ENCODE results near the gene PYY. TPM values are rescaled to one million over a fixed set of nuclear protein-coding genes. Genes with fewer than 3 reads are reported as not detected.
"Not testable (repeated sequence)": the region's sequence is repeated elsewhere in the genome, so short reads cannot be mapped to it uniquely, and the experiment has no call there.

PYY gene
- total RNA-seq, 2 experiments from 2014 or later, result not detected

GRCh38 chr17:43950554-43950953 is 3.2 kb downstream of the PYY start:
- no peaks in the 10 kb centered on the region for H3K9me3 Mint-ChIP-seq
- peaks cover 9% of the 10 kb centered on the region for H3K4me1 Mint-ChIP-seq
- no peak overlapping the region for H3K27ac Mint-ChIP-seq
- no peaks in the 10 kb centered on the region for H3K36me3 Mint-ChIP-seq
- no peak for DNase-seq
- ATAC-seq (ENCODE audit: low read depth), result no peak
- POLR2A ChIA-PET, result no interaction called here
- H3K4me3 Mint-ChIP-seq, result no peak overlapping the region
- peaks cover 44% of the 10 kb centered on the region for H3K27me3 Mint-ChIP-seq

GRCh38 chr17:43949781-43950180 is 4.0 kb downstream of the PYY start:
- POLR2A ChIA-PET, result no interaction called here
- Mint-ChIP-seq H3K36me3 (no peaks in the 10 kb centered on the region), H3K4me3 (no peak overlapping the region), H3K9me3 (no peaks in the 10 kb centered on the region), H3K4me1 (peaks cover 13% of the 10 kb centered on the region), H3K27ac (no peak overlapping the region), H3K27me3 (peaks cover 43% of the 10 kb centered on the region)
- no peak for ATAC-seq (ENCODE audit: low read depth)
- no peak for DNase-seq

DNA sequence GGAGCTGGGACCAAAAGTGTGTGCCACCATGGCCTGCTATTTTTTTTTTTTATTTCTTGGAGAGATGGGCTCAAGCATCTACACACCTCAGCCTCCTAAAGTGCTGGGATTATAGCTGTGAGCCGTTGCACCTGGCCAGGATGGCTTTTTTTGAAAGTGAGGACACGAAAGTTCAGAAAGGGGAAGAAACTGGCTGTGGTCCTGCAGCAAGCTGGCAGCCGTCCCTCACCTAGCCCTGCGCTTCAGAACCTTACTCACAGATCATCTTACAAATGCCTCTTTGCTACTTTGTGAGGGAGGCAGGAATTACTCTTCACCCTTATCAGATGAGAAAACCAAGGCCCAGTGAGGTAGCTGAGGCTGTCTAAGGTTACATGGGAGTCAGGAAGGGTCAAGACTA is 7.0 kb downstream of the PYY start:
- Mint-ChIP-seq H3K27me3 (peaks cover 22% of the 10 kb centered on the region), H3K36me3 (no peaks in the 10 kb centered on the region), H3K9me3 (no peaks in the 10 kb centered on the region), H3K27ac (no peak overlapping the region), H3K4me1 (peaks cover 18% of the 10 kb centered on the region), H3K4me3 (no peak overlapping the region)
- DNase-seq, result no peak
- ATAC-seq (ENCODE audit: low read depth), result no peak
- POLR2A ChIA-PET, result interaction anchor here (0.7 kb wide), 1 partner anchor 77 kb away, joined by 3 read pairs; no protein-coding TSS in a partner anchor

GRCh38 chr17:43945074-43945829 is 8.5 kb downstream of the PYY start:
- H3K4me3 Mint-ChIP-seq, result no peak overlapping the region
- ATAC-seq (ENCODE audit: low read depth) (no peak), DNase-seq (no peak)
- peaks cover 18% of the 10 kb centered on the region for H3K4me1 Mint-ChIP-seq
- no peaks in the 10 kb centered on the region for H3K9me3 Mint-ChIP-seq
- no peaks in the 10 kb centered on the region for H3K36me3 Mint-ChIP-seq
- POLR2A ChIA-PET, result no interaction called here
- no peak overlapping the region for H3K27ac Mint-ChIP-seq
- peaks cover 10% of the 10 kb centered on the region for H3K27me3 Mint-ChIP-seq

DNA sequence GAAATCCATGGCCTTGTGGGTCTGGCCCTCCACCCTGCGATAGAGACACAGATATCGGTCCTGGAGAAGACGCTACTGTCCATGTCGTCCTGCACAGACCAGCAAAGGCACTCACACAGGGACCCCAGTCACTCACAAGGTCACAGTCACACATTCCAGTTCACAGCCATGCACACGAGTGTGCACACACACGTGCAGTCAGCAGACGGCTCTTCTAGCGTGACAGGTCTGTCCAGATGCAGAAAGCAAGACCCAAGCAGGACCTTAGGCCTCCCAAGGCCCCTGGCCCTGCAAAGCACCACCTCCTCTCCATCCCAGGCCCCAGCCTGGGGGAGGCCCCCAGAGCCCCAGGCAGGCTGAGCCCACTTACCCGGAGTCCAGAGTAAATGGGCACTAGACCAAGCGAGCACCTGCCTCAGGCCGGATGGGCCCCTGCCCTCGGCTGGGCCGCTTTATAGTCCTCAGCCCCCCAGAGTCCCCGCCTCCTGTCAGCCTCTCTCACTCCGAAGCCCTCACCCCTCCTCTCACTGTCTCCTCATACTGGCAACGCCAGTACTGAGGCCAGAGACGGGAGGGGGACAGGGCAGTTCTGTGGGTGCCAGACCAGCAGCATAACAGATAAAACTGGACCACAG is 11.6 kb downstream of the PYY start, which contains the start of gene PPY:
Gene PPY, minus strand, starts transcription at position 426 of the 635 bp plus-strand sequence. CDS start 822 bp downstream, outside the sequence.
- POLR2A ChIA-PET, result interaction anchor here (0.9 kb wide), 1 partner anchor 55 kb away, joined by 3 read pairs; no protein-coding TSS in a partner anchor
- Mint-ChIP-seq H3K27me3 (peaks cover 16% of the 10 kb centered on the region), H3K27ac (no peak within 1 kb of the TSS), H3K9me3 (no peaks in the 10 kb centered on the region), H3K4me3 (no peak within 1 kb of the TSS), H3K36me3 (no peaks in the 10 kb centered on the region), H3K4me1 (peaks cover 21% of the 10 kb centered on the region)
- no peak for DNase-seq
- no peak for ATAC-seq (ENCODE audit: low read depth)

- Mint-ChIP-seq H3K4me3 (no peak overlapping the region), H3K4me1 (peaks cover 16% of the 10 kb centered on the region), H3K36me3 (no peaks in the 10 kb centered on the region), H3K27me3 (peaks cover 19% of the 10 kb centered on the region), H3K9me3 (no peaks in the 10 kb centered on the region), H3K27ac (no peak overlapping the region)
- POLR2A ChIA-PET, result no interaction called here
- no peak for ATAC-seq (ENCODE audit: low read depth)
- DNase-seq, result no peak
These were observed 13.1 kb downstream of the PYY start for GRCh38 chr17:43940630-43941029.

DNA sequence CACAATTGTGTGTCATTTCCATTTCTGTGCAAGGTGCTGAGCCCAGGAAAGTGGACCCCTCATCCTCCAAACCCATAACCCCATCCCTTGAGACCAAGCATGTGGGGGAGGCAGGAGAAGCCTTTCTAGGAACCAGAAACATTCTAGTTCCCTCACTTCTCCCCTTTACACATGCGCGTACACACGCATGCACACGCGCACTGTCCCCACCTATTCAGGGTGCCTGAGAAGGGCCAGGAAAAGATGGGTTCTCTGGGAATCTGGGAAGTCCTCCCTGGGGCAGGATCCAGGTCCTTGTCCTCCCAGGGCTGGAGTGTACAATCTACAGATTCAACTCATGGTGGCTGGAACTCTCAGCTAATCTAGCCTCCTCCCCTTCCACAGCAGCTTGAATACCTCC is 13.9 kb downstream of the PYY start:
- Mint-ChIP-seq H3K36me3 (no peaks in the 10 kb centered on the region), H3K4me1 (peaks cover 13% of the 10 kb centered on the region), H3K9me3 (no peaks in the 10 kb centered on the region), H3K27ac (no peak overlapping the region), H3K4me3 (no peak overlapping the region), H3K27me3 (peaks cover 19% of the 10 kb centered on the region)
- ATAC-seq (ENCODE audit: low read depth) (no peak), DNase-seq (no peak)
- POLR2A ChIA-PET, result no interaction called here

DNA sequence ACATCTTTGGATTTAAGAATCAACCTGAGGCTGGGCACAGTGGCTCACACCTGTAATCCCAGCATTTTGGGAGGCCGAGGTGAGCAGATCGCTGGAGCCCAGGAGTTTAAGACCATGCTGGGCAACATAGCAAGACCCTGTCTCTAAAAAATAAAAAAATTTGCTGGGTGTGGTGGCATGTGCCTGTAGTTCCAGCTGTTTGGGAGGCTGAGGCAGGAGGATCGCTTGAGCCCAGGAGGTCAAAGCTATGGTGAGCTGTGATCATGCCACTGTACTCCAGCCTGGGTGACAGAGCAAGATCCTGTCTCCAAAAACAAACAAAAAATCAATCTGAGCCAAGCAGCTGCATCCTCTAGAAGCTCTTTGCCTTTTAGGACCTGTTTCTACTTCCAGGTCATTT is 14.3 kb downstream of the PYY start:
- ATAC-seq (ENCODE audit: low read depth); DNase-seq; H3K4me3 Mint-ChIP-seq; H3K27ac Mint-ChIP-seq; H3K36me3 Mint-ChIP-seq; H3K9me3 Mint-ChIP-seq; POLR2A ChIA-PET: not testable (repeated sequence)
- peaks cover 19% of the 10 kb centered on the region for H3K27me3 Mint-ChIP-seq
- peaks cover 12% of the 10 kb centered on the region for H3K4me1 Mint-ChIP-seq

GRCh38 chr17:43938838-43939182 is 14.9 kb downstream of the PYY start:
- Mint-ChIP-seq H3K4me1 (peaks cover 7% of the 10 kb centered on the region), H3K27ac (no peak overlapping the region), H3K36me3 (no peaks in the 10 kb centered on the region), H3K27me3 (peaks cover 19% of the 10 kb centered on the region), H3K4me3 (no peak overlapping the region), H3K9me3 (no peaks in the 10 kb centered on the region)
- DNase-seq (no peak), ATAC-seq (ENCODE audit: low read depth) (no peak)
- POLR2A ChIA-PET, result interaction anchor here (0.8 kb wide), 1 partner anchor 22 kb away, joined by 3 read pairs; no protein-coding TSS in a partner anchor

DNA sequence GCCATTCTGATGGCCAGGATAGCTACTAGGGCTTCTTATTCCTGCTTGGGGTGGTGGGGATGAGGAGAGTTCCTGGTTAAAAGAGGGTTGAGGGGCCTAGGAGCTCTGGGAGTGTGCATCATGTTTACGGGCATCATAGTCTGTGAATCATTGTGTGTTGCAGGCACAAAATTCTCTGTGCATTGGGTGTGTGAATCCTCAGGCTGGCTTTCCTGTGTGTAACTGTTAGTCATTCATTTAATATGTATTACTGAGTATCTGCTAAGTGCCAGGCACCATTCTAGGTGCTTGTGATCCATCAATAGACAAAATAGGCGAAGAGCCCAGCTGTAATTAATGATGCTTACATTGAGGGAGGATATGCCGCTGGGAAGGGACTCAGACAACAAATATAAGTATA is 17.3 kb downstream of the PYY start:
- POLR2A ChIA-PET, result no interaction called here
- H3K4me1 Mint-ChIP-seq, result peaks cover 4% of the 10 kb centered on the region
- ATAC-seq (ENCODE audit: low read depth), result no peak
- H3K27me3 Mint-ChIP-seq, result peaks cover 19% of the 10 kb centered on the region
- no peak overlapping the region for H3K27ac Mint-ChIP-seq
- no peak for DNase-seq
- no peaks in the 10 kb centered on the region for H3K36me3 Mint-ChIP-seq
- H3K4me3 Mint-ChIP-seq, result no peak overlapping the region
- H3K9me3 Mint-ChIP-seq, result no peaks in the 10 kb centered on the region

DNA sequence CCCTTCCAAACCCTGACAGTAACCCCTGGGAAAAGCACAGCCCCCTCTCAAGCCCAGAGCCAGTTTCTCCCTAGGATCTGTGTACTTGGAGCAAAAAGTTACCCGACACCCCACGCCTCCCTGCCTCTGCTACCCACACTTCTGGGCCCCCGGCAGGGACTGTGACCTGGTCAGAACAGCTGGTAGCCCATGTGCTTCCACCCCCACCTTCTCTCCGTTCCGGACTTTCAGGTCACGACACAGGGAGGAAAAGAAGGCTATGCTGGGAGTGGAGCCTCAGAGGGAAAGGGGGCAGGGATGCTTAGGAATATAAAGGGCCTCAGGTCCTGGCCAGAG is 17.8 kb downstream of the PYY start:
- Mint-ChIP-seq H3K9me3 (no peaks in the 10 kb centered on the region), H3K36me3 (no peaks in the 10 kb centered on the region), H3K4me3 (no peak overlapping the region)

GRCh38 chr17:43935204-43935925 is 18.4 kb downstream of the PYY start:
- Mint-ChIP-seq H3K4me1 (peaks cover 4% of the 10 kb centered on the region), H3K9me3 (no peaks in the 10 kb centered on the region), H3K27me3 (peaks cover 17% of the 10 kb centered on the region), H3K27ac (no peak overlapping the region), H3K36me3 (no peaks in the 10 kb centered on the region), H3K4me3 (no peak overlapping the region)
- POLR2A ChIA-PET, result no interaction called here
- ATAC-seq (ENCODE audit: low read depth) (no peak), DNase-seq (no peak)

More for the DNA sequence above, 17.8 kb downstream of the PYY start:
- no peak overlapping the region for H3K27ac Mint-ChIP-seq
- peaks cover 4% of the 10 kb centered on the region for H3K4me1 Mint-ChIP-seq
- DNase-seq (no peak), ATAC-seq (ENCODE audit: low read depth) (no peak)
- H3K27me3 Mint-ChIP-seq, result peaks cover 18% of the 10 kb centered on the region
- POLR2A ChIA-PET, result no interaction called here

GRCh38 chr17:43932923-43933322 is 20.8 kb downstream of the PYY start:
- H3K27me3 Mint-ChIP-seq, result peaks cover 6% of the 10 kb centered on the region
- no peak for DNase-seq
- H3K4me3 Mint-ChIP-seq, result no peak overlapping the region
- H3K4me1 Mint-ChIP-seq, result peaks cover 14% of the 10 kb centered on the region
- ATAC-seq (ENCODE audit: low read depth), result no peak
- no peaks in the 10 kb centered on the region for H3K9me3 Mint-ChIP-seq
- H3K36me3 Mint-ChIP-seq, result no peaks in the 10 kb centered on the region
- POLR2A ChIA-PET, result no interaction called here
- no peak overlapping the region for H3K27ac Mint-ChIP-seq

GRCh38 chr17:43932357-43932756 is 21.4 kb downstream of the PYY start:
- DNase-seq (no peak), ATAC-seq (ENCODE audit: low read depth) (no peak)
- no peaks in the 10 kb centered on the region for H3K9me3 Mint-ChIP-seq
- peaks cover 5% of the 10 kb centered on the region for H3K27me3 Mint-ChIP-seq
- no peaks in the 10 kb centered on the region for H3K36me3 Mint-ChIP-seq
- peaks cover 17% of the 10 kb centered on the region for H3K4me1 Mint-ChIP-seq
- H3K27ac Mint-ChIP-seq, result no peak overlapping the region
- H3K4me3 Mint-ChIP-seq, result no peak overlapping the region
- POLR2A ChIA-PET, result no interaction called here

All from activated naive CD8-positive, alpha-beta T cell treated with anti-CD3 and anti-CD28 coated beads, Interleukin-2, amount 10 ng/mL, durations not matched to agents 7 days and 5 days (primary cell).